KG1 (cell line): ENCODE measurements around the gene C1RL.

Experiments
- DNase-seq: peaks from one replicate; lab custom pipeline; 2025; lab: John Stamatoyannopoulos, UW

Gene C1RL

GRCh38 chr12:7108796-7109571, at the start of gene C1RL:
C1RL (minus strand) TSS chr12:7109214; CDS start chr12:7109180, 34 bp downstream.
- peak; percentile 57 for DNase-seq

- DNase-seq, result no peak
Observed at GRCh38 chr12:7157391-7157790, 48.4 kb upstream of the C1RL start.

GRCh38 chr12:7156259-7157197, 47.5 kb upstream of the C1RL start:
- no peak for DNase-seq

GRCh38 chr12:7155471-7156034, 46.5 kb upstream of the C1RL start:
- DNase-seq, result no peak

- DNase-seq, result no peak
Observed at GRCh38 chr12:7154901-7155470, 46.0 kb upstream of the C1RL start.

GRCh38 chr12:7154042-7154441, 45.0 kb upstream of the C1RL start:
- no peak for DNase-seq

- DNase-seq, result no peak
Observed at GRCh38 chr12:7152818-7153217, 43.8 kb upstream of the C1RL start.

- no peak for DNase-seq
Observed at GRCh38 chr12:7151532-7151931, 42.5 kb upstream of the C1RL start.

GRCh38 chr12:7150841-7151240, 41.8 kb upstream of the C1RL start:
- DNase-seq, result no peak

- DNase-seq, result no peak
Observed at GRCh38 chr12:7150356-7150755, 41.3 kb upstream of the C1RL start.

- no peak for DNase-seq
Observed at GRCh38 chr12:7146906-7147305, 37.9 kb upstream of the C1RL start.

GRCh38 chr12:7146228-7146627, 37.2 kb upstream of the C1RL start:
- no peak for DNase-seq

GRCh38 chr12:7145671-7146070, 36.7 kb upstream of the C1RL start:
- no peak for DNase-seq

GRCh38 chr12:7144414-7145120, 35.6 kb upstream of the C1RL start:
- DNase-seq, result no peak

GRCh38 chr12:7143564-7143963, 34.5 kb upstream of the C1RL start:
- DNase-seq, result no peak

GRCh38 chr12:7142809-7143465, 33.9 kb upstream of the C1RL start:
- DNase-seq, result no peak

GRCh38 chr12:7142056-7142644, 33.1 kb upstream of the C1RL start:
- peak; percentile 6 for DNase-seq

- no peak for DNase-seq
Observed at GRCh38 chr12:7141351-7142005, 32.5 kb upstream of the C1RL start.

- no peak for DNase-seq
Observed at GRCh38 chr12:7139200-7139599, 30.2 kb upstream of the C1RL start.

- DNase-seq, result no peak
Observed at GRCh38 chr12:7137908-7138307, 28.9 kb upstream of the C1RL start.
